Esophagus muscularis mucosa (tissue), 4 donors: Measurements from ENCODE around the gene NAPB. TPM values are rescaled to one million over a fixed set of nuclear protein-coding genes. Genes with fewer than 3 reads are reported as not detected.
A peak's percentile ranks its signal among the peaks of the same experiment; 100 is the strongest.

Experiments
- DNase-seq: peaks from one replicate; pipeline ENCODE4 v3.0.0-alpha.2; 2017; ENCODE audit errors: extremely low spot score
- H3K27ac ChIP-seq, 4 donors: fragments of 200-600 bp; sonication (generic); replicated peaks in 1 of 4; 1 replicate in 3 of 4; 2 replicates in 1 of 4; pipeline ENCODE4 v1.5.1; 2016 to 2019; ENCODE audit warnings: mild to moderate bottlenecking in 1 of 4
- H3K27me3 ChIP-seq, 4 donors: fragments of 200-600 bp; sonication (generic); one replicate each; pipeline versions ENCODE4 v1.5.1 to v1.6.0; 2016 to 2019
- H3K36me3 ChIP-seq, 4 donors: fragments of 200-600 bp; sonication (generic); one replicate each; pipeline ENCODE4 v1.5.1; 2016 to 2019
- H3K4me1 ChIP-seq, 4 donors: fragments of 200-600 bp; sonication (generic); one replicate each; pipeline ENCODE4 v1.5.1; 2016 to 2019
- H3K4me3 ChIP-seq, 4 donors: fragments of 200-600 bp; sonication (generic); 1 replicate in 2 of 4; 2 replicates in 2 of 4; pipeline ENCODE4 v1.5.1; 2016 to 2019; ENCODE audit warnings: mild to moderate bottlenecking in 4 of 4, moderate library complexity in 1 of 4
- H3K9me3 ChIP-seq, 4 donors: fragments of 200-600 bp; sonication (generic); 1 replicate in 3 of 4; 2 replicates in 1 of 4; pipeline ENCODE4 v1.5.1; 2016 to 2019
- CTCF ChIP-seq, 3 experiments: fragments of 200-600 bp in 2 of 3; fragments of 450-650 bp in 1 of 3; sonication (generic) in 2 of 3; IDR thresholded peaks; one replicate each; pipeline ENCODE4 v1.5.1; 2017 to 2019; ENCODE audit warnings: antibody characterized with exemption in 3 of 3, mild to moderate bottlenecking in 2 of 3, moderate library complexity in 1 of 3
- EP300 ChIP-seq: sonication (generic); formaldehyde crosslinking; IDR thresholded peaks from one replicate; pipeline ENCODE4 v1.6.1; 2017; ENCODE audit warnings: antibody characterized with exemption
- POLR2A ChIP-seq: fragments of 450-650 bp; IDR thresholded peaks from one replicate; pipeline ENCODE4 v1.6.1; 2017; ENCODE audit warnings: antibody characterized with exemption, moderate library complexity, mild to moderate bottlenecking, low read depth
- POLR2AphosphoS5 ChIP-seq, 2 donors: sonication (generic); formaldehyde crosslinking; IDR thresholded peaks; one replicate each; pipeline ENCODE4 v1.6.1; 2017; ENCODE audit warnings: antibody characterized with exemption in 2 of 2
- WGBS: methylation state at CpG from one replicate; pipeline ENCODE4 v1.1.5; 2018; 5-methylcytosine and 5-hydroxymethylcytosine counted together
- intact Hi-C: fragments of 100-400 bp; cut with DNase I; formaldehyde crosslinking; loops from one replicate; pipeline ENCODE4 v1.15.1; 2023
- total RNA-seq, 4 donors: library from RNA; depleted of rRNA; stranded (reverse); fragments of >200 nt; gene quantifications; one replicate each; pipeline versions ENCODE4 v1.1.0 to v1.2.1, GENCODE V29; 2016

NAPB gene
- total RNA-seq, 4 donors from 2014 or later, result 13.7 to 18.7 (median 15.2) TPM

GRCh38 chr20:23361119-23361475 is 60.2 kb downstream of the NAPB start:
- peaks cover 44 to 63% (median 56%) of the 10 kb centered on the region in 4 donors for H3K4me1 ChIP-seq
- H3K4me3 ChIP-seq, result peak overlapping the region; percentile 79 to 85 (median 83)
- no peaks in the 10 kb centered on the region for H3K9me3 ChIP-seq
- no peak for DNase-seq
- intact Hi-C loops, result loop anchor here (5.0 kb wide), 1 partner anchor 271 kb away; no protein-coding TSS in a partner anchor
- peak overlapping the region; percentile 96 to 100 (median 99) for H3K27ac ChIP-seq
- H3K27me3 ChIP-seq, result no peaks in the 10 kb centered on the region
- peaks cover 11 to 20% (median 17%) of the 10 kb centered on the region in 4 donors for H3K36me3 ChIP-seq
- TF ChIP-seq CTCF (IDR thresholded peaks at IDR 0.05), result no peak
- TF ChIP-seq POLR2AphosphoS5 (IDR thresholded peaks at IDR 0.05), result no peak
- TF ChIP-seq EP300, result no peak
- no peak for TF ChIP-seq POLR2A
- 4% methylated on average over 8 of the region's 8 CpGs for WGBS

GRCh38 chr20:23360531-23360930 is 60.8 kb downstream of the NAPB start:
- Histone ChIP-seq H3K9me3 (no peaks in the 10 kb centered on the region), H3K36me3 (peaks cover 9 to 19% (median 14%) of the 10 kb centered on the region in 4 donors), H3K27ac (peak overlapping the region; percentile 96 to 100 (median 99)), H3K4me1 (peaks cover 39 to 57% (median 51%) of the 10 kb centered on the region in 4 donors), H3K4me3 (no peak overlapping the region), H3K27me3 (no peaks in the 10 kb centered on the region)
- DNase-seq, result no peak
- no peak for TF ChIP-seq EP300
- no peak for TF ChIP-seq CTCF (IDR thresholded peaks at IDR 0.05)
- no peak for TF ChIP-seq POLR2AphosphoS5 (IDR thresholded peaks at IDR 0.05)
- no peak for TF ChIP-seq POLR2A
- intact Hi-C loops, result loop anchor here (5.0 kb wide), 1 partner anchor 272 kb away; no protein-coding TSS in a partner anchor
- WGBS, result 50% methylated on average over 1 of the region's 1 CpG

GRCh38 chr20:23358923-23359593 is 62.2 kb downstream of the NAPB start:
- DNase-seq, result no peak
- WGBS, result 68% methylated on average over 7 of the region's 7 CpGs
- Histone ChIP-seq H3K27me3 (no peaks in the 10 kb centered on the region), H3K4me1 (peaks cover 37 to 46% (median 40%) of the 10 kb centered on the region in 4 donors), H3K27ac (peak overlapping the region; percentile 93 to 97 (median 97)), H3K4me3 (no peak overlapping the region), H3K9me3 (no peaks in the 10 kb centered on the region), H3K36me3 (peaks cover 10 to 19% (median 17%) of the 10 kb centered on the region in 4 donors)
- intact Hi-C loops, result no loop called here
- TF ChIP-seq EP300 (no peak), CTCF (IDR thresholded peaks at IDR 0.05) (no peak), POLR2AphosphoS5 (IDR thresholded peaks at IDR 0.05) (no peak), POLR2A (no peak)

GRCh38 chr20:23358563-23358906 is 62.8 kb downstream of the NAPB start:
- TF ChIP-seq POLR2A (no peak), POLR2AphosphoS5 (IDR thresholded peaks at IDR 0.05) (no peak), CTCF (IDR thresholded peaks at IDR 0.05) (no peak), EP300 (no peak)
- Histone ChIP-seq H3K27ac (peak overlapping the region; percentile 93 to 97 (median 97)), H3K36me3 (peaks cover 10 to 24% (median 20%) of the 10 kb centered on the region in 4 donors), H3K4me3 (peak overlapping the region; percentile 60 to 79 (median 72)), H3K27me3 (no peaks in the 10 kb centered on the region), H3K9me3 (no peaks in the 10 kb centered on the region), H3K4me1 (peaks cover 33 to 42% (median 38%) of the 10 kb centered on the region in 4 donors)
- no peak for DNase-seq
- WGBS, result 29% methylated on average over 6 of the region's 6 CpGs
- intact Hi-C loops, result no loop called here
